ENCODE data around the gene ERBB4. TPM values are rescaled to one million over a fixed set of nuclear protein-coding genes. Genes with fewer than 3 reads are reported as not detected.

ERBB4 gene
- total and polyA plus RNA-seq, 2 of the 8 experiments (the other 6 are each of a cell fraction or from before 2014, with no cell fraction given) = 0.34 to 1.3 TPM

- no peaks in the 10 kb centered on the region for H3K27me3 ChIP-seq (replicated peaks in 1 of 4; ENCODE audit: control insufficient read depth in 3 of 4, extremely low read depth in 1 of 4, insufficient read depth in 3 of 4, low read length in 3 of 4)
- H3K18ac ChIP-seq (ENCODE audit: extremely low read depth, low read length) = no peak overlapping the region
- no peaks in the 10 kb centered on the region for H4K20me1 ChIP-seq (replicated peaks in 1 of 2; ENCODE audit: control insufficient read depth in 1 of 2, insufficient read depth in 2 of 2, low read length in 2 of 2)
- H2BK5ac ChIP-seq (ENCODE audit: low read depth, low read length) = no peak overlapping the region
- no peak overlapping the region for H2BK20ac ChIP-seq (ENCODE audit: low read length)
- H4K8ac ChIP-seq (ENCODE audit: extremely low read depth, insufficient read depth, low read length) = no peak overlapping the region
- H3K4me3 ChIP-seq (ENCODE audit: extremely low read depth in 1 of 4, insufficient read depth in 2 of 4, low read depth in 3 of 4, low read length in 4 of 4) = no peak overlapping the region
- no peak overlapping the region for H3K27ac ChIP-seq (ENCODE audit: low read depth, low read length)
- H3K79me1 ChIP-seq (ENCODE audit: low read depth, low read length) = no peaks in the 10 kb centered on the region
- H3K23me2 ChIP-seq (ENCODE audit: low read depth, low read length) = no peaks in the 10 kb centered on the region
- ChIA-PET CTCF (ENCODE audit: partially characterized antibody) (interaction anchor here (0.6 kb wide), 1 partner anchor 15 kb away, joined by 4 read pairs; no protein-coding TSS in a partner anchor), POLR2A (ENCODE audit: partially characterized antibody) (no interaction called here)
- H3K9me3 ChIP-seq (ENCODE audit: insufficient read depth in 2 of 2, low read depth in 1 of 2, low read length in 1 of 2) = no peaks in the 10 kb centered on the region
- H2AFZ ChIP-seq (ENCODE audit: low read length) = no peak overlapping the region
- H3K4me2 ChIP-seq (ENCODE audit: insufficient read depth in 1 of 2, low read depth in 2 of 2, low read length in 2 of 2) = no peak overlapping the region
- TF ChIP-seq NANOG (IDR thresholded peaks at IDR 0.05; ENCODE audit: insufficient read depth, low read depth, low read length, poor library complexity, severe bottlenecking) (no peak), KDM1A (IDR thresholded peaks at IDR 0.05; ENCODE audit: borderline replicate concordance, low read length) (no peak), PHF8 (conservative IDR thresholded peaks at IDR 0.05; ENCODE audit: low read depth, low read length) (no peak), RFX5 (IDR thresholded peaks at IDR 0.05; ENCODE audit: borderline replicate concordance, low read depth, low read length) (no peak), GTF2F1 (IDR thresholded peaks at IDR 0.05; ENCODE audit: borderline replicate concordance, low read depth, low read length) (no peak), CHD1 (IDR thresholded peaks at IDR 0.05; ENCODE audit: low read depth, low read length) (no peak), SRF (IDR thresholded peaks at IDR 0.05; ENCODE audit: low read depth, low read length) (no peak), CEBPB (IDR thresholded peaks at IDR 0.05; ENCODE audit: low read depth, low read length) (no peak), SIN3A (conservative IDR thresholded peaks at IDR 0.05 in 1 of 2, IDR thresholded peaks at IDR 0.05 in 1 of 2; ENCODE audit: low read depth in 1 of 2, low read length in 2 of 2) (no peak), GABPA (IDR thresholded peaks at IDR 0.05; ENCODE audit: borderline replicate concordance, insufficient read depth, low read length) (no peak)
- H4K91ac ChIP-seq (replicated peaks; ENCODE audit: insufficient read length, low read length) = no peak overlapping the region
- no peak overlapping the region for H4K5ac ChIP-seq (ENCODE audit: insufficient read length, low read depth, low read length)
- no peaks in the 10 kb centered on the region for H3K36me3 ChIP-seq (ENCODE audit: control insufficient read depth in 2 of 4, insufficient read depth in 4 of 4, low read length in 3 of 4)
- H2AK5ac ChIP-seq (ENCODE audit: low read depth, low read length) = no peak overlapping the region
- H3K14ac ChIP-seq (ENCODE audit: insufficient read length) = no peak overlapping the region
- DNase-seq (ENCODE audit: low read depth in 1 of 2, low spot score in 2 of 2) = no peak
- H3K4me1 ChIP-seq (replicated peaks in 1 of 4; ENCODE audit: control insufficient read depth in 3 of 4, insufficient read depth in 4 of 4, low read length in 3 of 4) = no peaks in the 10 kb centered on the region
- FAIRE-seq = no peak
- H2BK120ac ChIP-seq (replicated peaks; ENCODE audit: low read depth, low read length) = no peak overlapping the region
- H2BK15ac ChIP-seq (ENCODE audit: low read length) = no peak overlapping the region
- no peak overlapping the region for H3K9ac ChIP-seq (replicated peaks in 1 of 4; ENCODE audit: extremely low read depth in 1 of 4, low read depth in 3 of 4, low read length in 3 of 4)
- H3K23ac ChIP-seq (ENCODE audit: insufficient read length) = no peak overlapping the region
- no peaks in the 10 kb centered on the region for H3K79me2 ChIP-seq (ENCODE audit: control insufficient read depth in 1 of 2, insufficient read depth in 2 of 2, low read length in 2 of 2)
- H3K4ac ChIP-seq (replicated peaks; ENCODE audit: insufficient read length, low read depth, low read length) = no peak overlapping the region
- H2BK12ac ChIP-seq (ENCODE audit: low read depth, low read length) = no peak overlapping the region
- 95% methylated on average over 3 of the region's 3 CpGs; no CpG with 5 or more reads in 1 of the 2 experiments for WGBS, 2 experiments (ENCODE audit: extremely low coverage in 1 of 2, insufficient coverage in 1 of 2, insufficient read length in 1 of 2, insufficient replicate concordance in 2 of 2, low coverage in 1 of 2, low lambda C conversion rate in 2 of 2, missing lambda C conversion rate in 1 of 2)
- H3K56ac ChIP-seq (replicated peaks; ENCODE audit: insufficient read length, low read depth, low read length) = no peak overlapping the region
Observed at GRCh38 chr2:212271583-212271982, 267.0 kb downstream of the ERBB4 start.
